ENCODE data around the gene GPC2.

DNA sequence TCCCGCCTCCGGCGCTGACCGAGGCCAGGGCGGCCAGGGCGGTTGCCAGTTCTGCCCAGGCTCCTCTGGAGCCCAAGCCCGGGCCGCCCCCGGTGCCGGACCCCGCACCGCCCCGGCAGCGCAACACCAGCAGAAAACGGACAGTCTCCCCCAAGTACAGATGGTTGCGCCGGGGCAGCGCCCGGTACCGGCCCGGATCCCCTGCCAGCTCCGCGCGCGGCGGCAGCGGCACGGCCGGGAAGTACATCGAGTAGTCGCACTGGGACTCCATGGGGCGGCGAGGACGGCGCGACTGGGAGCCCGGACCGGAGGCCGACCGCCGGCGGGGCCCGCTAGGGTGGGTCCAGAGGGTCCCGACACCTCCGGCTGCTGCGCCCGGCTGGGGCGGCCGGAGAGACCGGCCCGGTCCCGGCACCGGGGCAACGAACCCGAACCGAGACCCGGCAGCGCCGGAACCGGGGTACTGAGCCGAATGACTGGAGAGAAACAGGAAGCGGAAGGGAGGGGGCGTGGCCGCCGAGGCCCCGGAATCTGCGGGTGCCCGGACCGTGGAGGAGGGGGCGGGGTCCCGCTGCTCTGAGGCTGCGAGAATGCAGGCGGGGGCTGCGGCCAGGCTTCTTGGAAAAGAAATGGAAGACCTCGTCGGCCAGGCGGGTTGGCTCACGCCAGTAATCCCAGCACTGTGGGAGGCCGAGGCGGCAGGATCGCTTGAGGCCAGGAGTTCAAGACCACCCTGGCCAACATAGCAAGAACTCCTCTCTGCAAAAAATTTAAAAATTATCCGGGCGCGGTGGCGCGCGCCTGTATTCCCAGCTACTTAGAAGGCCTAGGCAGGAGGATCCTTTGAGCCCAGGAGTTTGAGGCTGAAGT, 18.7 kb downstream of the GPC2 start, which contains the start of gene TRAPPC14:
- TF ChIP-seq POLR2AphosphoS5 (IDR thresholded peaks at IDR 0.05; ENCODE audit: low read depth, low read length): peak; percentile 79
- TF ChIP-seq TAF1 (IDR thresholded peaks at IDR 0.05; ENCODE audit: borderline replicate concordance, insufficient read depth, low read length): peak; percentile 89
